GM23338 (cell line): ENCODE data around the gene SPIRE2. TPM values are rescaled to one million over a fixed set of nuclear protein-coding genes. Genes with fewer than 3 reads are reported as not detected.
"Not testable (repeated sequence)": the region's sequence is repeated elsewhere in the genome, so short reads cannot be mapped to it uniquely, and the experiment has no call there.

Source experiments
- ATAC-seq: fragments of 200-7000 bp; cut with Tn5 transposase; 3 replicates; pipeline ENCODE4 v1.9.1; 2020
- DNase-seq: peaks from one replicate; pipeline ENCODE4 v3.0.0-alpha.2; 2015; ENCODE audit warnings: low spot score
- H2AFZ ChIP-seq: fragments of 200-600 bp; sonication (generic); 2 replicates; pipeline ENCODE4 v1.8.0; 2016; ENCODE audit warnings: antibody characterized with exemption, mild to moderate bottlenecking, moderate library complexity
- H3F3A ChIP-seq: fragments of 200-600 bp; sonication (generic); replicated peaks from 2 replicates; pipeline ENCODE4 v1.8.0; 2017; ENCODE audit warnings: antibody characterized with exemption, mixed run types, low read depth
- H3K27ac ChIP-seq: fragments of 200-600 bp; sonication (generic); 2 replicates; pipeline ENCODE4 v1.6.1; 2016; ENCODE audit warnings: low read depth
- H3K27me3 ChIP-seq: fragments of 200-600 bp; sonication (generic); 2 replicates; pipeline ENCODE4 v1.8.0; 2016; ENCODE audit warnings: mild to moderate bottlenecking, mixed run types, moderate library complexity; ENCODE audit not compliant: insufficient read depth
- H3K36me3 ChIP-seq: fragments of 200-600 bp; sonication (generic); 2 replicates; pipeline ENCODE4 v1.8.0; 2016; ENCODE audit warnings: mild to moderate bottlenecking; ENCODE audit not compliant: insufficient read depth
- H3K4me1 ChIP-seq: fragments of 200-600 bp; sonication (generic); 2 replicates; pipeline ENCODE4 v1.8.0; 2016; ENCODE audit warnings: mild to moderate bottlenecking, moderate library complexity; ENCODE audit not compliant: insufficient read depth
- H3K4me2 ChIP-seq: fragments of 200-600 bp; sonication (generic); 2 replicates; pipeline ENCODE4 v1.7.1; 2017; ENCODE audit warnings: mixed run types
- H3K4me3 ChIP-seq: fragments of 200-600 bp; sonication (generic); 2 replicates; pipeline ENCODE4 v1.6.1; 2016; ENCODE audit warnings: mixed run types
- H3K79me2 ChIP-seq: fragments of 200-600 bp; sonication (generic); replicated peaks from 2 replicates; pipeline ENCODE4 v1.8.0; 2017; ENCODE audit warnings: mild to moderate bottlenecking; ENCODE audit not compliant: insufficient read depth
- H3K9me2 ChIP-seq: fragments of 200-600 bp; sonication (generic); 2 replicates; pipeline ENCODE4 v1.8.0; 2017; ENCODE audit not compliant: insufficient read depth
- H4K20me1 ChIP-seq: fragments of 200-600 bp; sonication (generic); replicated peaks from 2 replicates; pipeline ENCODE4 v1.8.0; 2017; ENCODE audit warnings: mild to moderate bottlenecking; ENCODE audit not compliant: insufficient read depth
- H3K27ac Mint-ChIP-seq: 2 replicates; pipeline ENCODE4 v1.8.0; 2020; ENCODE audit warnings: inconsistent platforms, mild to moderate bottlenecking, moderate library complexity, mixed read lengths
- H3K27me3 Mint-ChIP-seq: 3 replicates; pipeline ENCODE4 v1.8.0; 2022; ENCODE audit warnings: low read depth, mild to moderate bottlenecking, moderate library complexity, mixed read lengths, inconsistent platforms; ENCODE audit not compliant: insufficient read depth, poor library complexity
- H3K36me3 Mint-ChIP-seq: 3 replicates; pipeline ENCODE4 v1.8.0; 2021; ENCODE audit warnings: low read depth, mild to moderate bottlenecking, inconsistent platforms, moderate library complexity, mixed read lengths
- H3K4me1 Mint-ChIP-seq: 3 replicates; pipeline ENCODE4 v1.8.0; 2020; ENCODE audit warnings: mild to moderate bottlenecking, inconsistent platforms, mixed read lengths
- H3K4me3 Mint-ChIP-seq: 3 replicates; pipeline ENCODE4 v1.8.0; 2021; ENCODE audit warnings: moderate library complexity, mild to moderate bottlenecking, inconsistent platforms, mixed read lengths
- H3K9me3 Mint-ChIP-seq: 3 replicates; pipeline ENCODE4 v1.8.0; 2020; ENCODE audit warnings: moderate library complexity, mild to moderate bottlenecking, inconsistent platforms, mixed read lengths
- CTCF ChIP-seq, 2 experiments: fragments of 200-600 bp in 1 of 2; sonication (generic) in 1 of 2; conservative IDR thresholded peaks; 2 replicates each; pipeline versions ENCODE4 v1.5.1 to v1.6.1; 2016 to 2017; ENCODE audit warnings: antibody characterized with exemption in 2 of 2, low read depth in 2 of 2, mild to moderate bottlenecking in 2 of 2, moderate library complexity in 1 of 2
- ETS1 ChIP-seq: IDR thresholded peaks from 2 replicates; pipeline ENCODE4 v1.6.1; 2016; ENCODE audit warnings: antibody characterized with exemption
- EZH2 ChIP-seq: fragments of 200-600 bp; sonication (generic); IDR thresholded peaks from one replicate; pipeline ENCODE4 v1.8.0; 2017; ENCODE audit warnings: antibody characterized with exemption, mild to moderate bottlenecking, low read depth; ENCODE audit not compliant: unreplicated experiment
- REST ChIP-seq: IDR thresholded peaks from one replicate; pipeline ENCODE4 v1.6.1; 2018; ENCODE audit warnings: antibody characterized with exemption; ENCODE audit not compliant: unreplicated experiment
- STAT1 ChIP-seq: IDR thresholded peaks from one replicate; pipeline ENCODE4 v1.6.1; 2016; ENCODE audit warnings: antibody characterized with exemption; ENCODE audit not compliant: unreplicated experiment
- ZNF114 ChIP-seq: fragments of 250-450 bp; sonication (Bioruptor Pico); IDR thresholded peaks from 2 replicates; pipeline ENCODE4 v1.5.0; 2020; ENCODE audit warnings: mild to moderate bottlenecking, moderate library complexity
- ZNF331 ChIP-seq: fragments of 250-450 bp; sonication (Bioruptor Pico); IDR thresholded peaks from 2 replicates; pipeline ENCODE4 v1.5.0; 2020; ENCODE audit warnings: low read depth, mild to moderate bottlenecking, moderate library complexity
- ZNF462 ChIP-seq: fragments of 250-450 bp; sonication (Bioruptor Pico); IDR thresholded peaks from 2 replicates; pipeline ENCODE4 v1.5.0; 2020; ENCODE audit warnings: mild to moderate bottlenecking, moderate library complexity
- polyA plus RNA-seq: library from polyadenylated mRNA; unstranded; fragments of >200 nt; fragmentation: Nextera tagmentation; extraction: Ambion mirVana; gene quantifications from 2 replicates; pipeline ENCODE4 v1.2.1, GENCODE V29; 2016
- total RNA-seq: library from RNA; depleted of rRNA; stranded (reverse); fragments of >200 nt; shearing (Covaris generic); gene quantifications from 2 replicates; pipeline ENCODE4 v1.2.3, GENCODE V29; 2014

Gene SPIRE2
- total and polyA plus RNA-seq, 2 experiments from 2014 or later = 5.0 to 15.2 TPM

GRCh38 chr16:89779909-89780305 lies 48.4 kb upstream of the SPIRE2 start (continued):
- no peak for TF ChIP-seq EZH2
- no peak for TF ChIP-seq ETS1
- no peak for TF ChIP-seq ZNF331

- Histone ChIP-seq H3K27me3 (no peaks in the 10 kb centered on the region), H3K9me2 (no peaks in the 10 kb centered on the region), H3K4me3 (no peak overlapping the region), H3K79me2 (no peaks in the 10 kb centered on the region), H3K4me2 (no peak overlapping the region), H4K20me1 (peaks cover 3% of the 10 kb centered on the region), H2AFZ (no peak overlapping the region), H3K27ac (no peak overlapping the region), H3K4me1 (no peaks in the 10 kb centered on the region), H3K36me3 (peaks cover 35% of the 10 kb centered on the region), H3F3A (0 out of 2 replicates have a peak, but pooled peaks cover 4% of the 10 kb centered on the region)
- Mint-ChIP-seq H3K4me1 (no peaks in the 10 kb centered on the region; the same call in 2 of the 3 replicates), H3K36me3 (peaks cover 80% of the 10 kb centered on the region), H3K27ac (peak overlapping the region; percentile 58; the same call in 1 of the 2 replicates), H3K27me3 (peaks cover 9% of the 10 kb centered on the region), H3K9me3 (no peaks in the 10 kb centered on the region), H3K4me3 (no peak overlapping the region)
- TF ChIP-seq ZNF331 = no peak
- TF ChIP-seq ZNF462 (CRISPR knock-in tag) = no peak
- TF ChIP-seq EZH2 = no peak
- TF ChIP-seq CTCF (conservative IDR thresholded peaks at IDR 0.05; ENCODE audit: low read depth in 2 of 2) = no peak
- no peak for TF ChIP-seq STAT1
- TF ChIP-seq REST = no peak
- TF ChIP-seq ZNF114 = no peak
- DNase-seq (no peak), ATAC-seq (no peak)
These were observed 45.8 kb upstream of the SPIRE2 start for GRCh38 chr16:89782489-89782888.

GRCh38 chr16:89783952-89784351 lies 44.3 kb upstream of the SPIRE2 start:
- peaks cover 26% of the 10 kb centered on the region for H3K36me3 ChIP-seq
- H3K27me3 ChIP-seq, H3K4me1 ChIP-seq, H2AFZ ChIP-seq, H3K27ac ChIP-seq, H3K9me3 Mint-ChIP-seq, DNase-seq, H3K4me1 Mint-ChIP-seq, H3K4me2 ChIP-seq, H3K27ac Mint-ChIP-seq, H4K20me1 ChIP-seq, H3K79me2 ChIP-seq, H3K4me3 ChIP-seq, ATAC-seq, H3K27me3 Mint-ChIP-seq, H3K9me2 ChIP-seq, H3F3A ChIP-seq, H3K4me3 Mint-ChIP-seq: not testable (repeated sequence)
- peaks cover 80% of the 10 kb centered on the region for H3K36me3 Mint-ChIP-seq
